Gastrocnemius medialis (tissue), 4 donors: ENCODE measurements around the gene CELF4. TPM values are rescaled to one million over a fixed set of nuclear protein-coding genes. Genes with fewer than 3 reads are reported as not detected.

Experiments used
- ATAC-seq, 2 donors: fragments of 150-250 bp; one replicate each; pipeline ENCODE4 v1.9.1; 2016
- DNase-seq, 2 donors: peaks; one replicate each; pipeline ENCODE4 v3.0.0-alpha.2; 2019
- H3K27ac ChIP-seq, 4 donors: fragments of 200-600 bp; sonication (generic); 1 replicate in 1 of 4; 2 replicates in 3 of 4; pipeline ENCODE4 v1.5.1; 2016 to 2018; ENCODE audit warnings: mild to moderate bottlenecking in 2 of 4, moderate library complexity in 1 of 4
- H3K27me3 ChIP-seq, 3 donors: fragments of 200-600 bp; sonication (generic) in 2 of 3; 1 replicate in 1 of 3; 2 replicates in 2 of 3; pipeline versions ENCODE4 v1.5.1 to v1.6.0; 2016 to 2019; ENCODE audit warnings: mild to moderate bottlenecking in 1 of 3, moderate library complexity in 1 of 3
- H3K36me3 ChIP-seq, 2 donors: fragments of 200-600 bp; sonication (generic) in 1 of 2; one replicate each; pipeline ENCODE4 v1.5.1; 2017 to 2018
- H3K4me1 ChIP-seq, 2 donors: fragments of 200-600 bp; sonication (generic) in 1 of 2; one replicate each; pipeline ENCODE4 v1.5.1; 2016 to 2017; ENCODE audit warnings: mild to moderate bottlenecking in 2 of 2
- H3K4me3 ChIP-seq, 4 donors: fragments of 200-600 bp; sonication (generic) in 3 of 4; 1 replicate in 1 of 4; 2 replicates in 3 of 4; pipeline ENCODE4 v1.5.1; 2016 to 2019; ENCODE audit warnings: mild to moderate bottlenecking in 2 of 4
- H3K9me3 ChIP-seq, 3 donors: fragments of 200-600 bp; sonication (generic) in 2 of 3; 1 replicate in 1 of 3; 2 replicates in 2 of 3; pipeline ENCODE4 v1.5.1; 2016 to 2019
- CTCF ChIP-seq, 5 experiments: fragments of 450-650 bp in 3 of 5; fragments of 200-600 bp in 2 of 5; sonication (generic) in 2 of 5; IDR thresholded peaks in 4 of 5; conservative IDR thresholded peaks in 1 of 5; 1 replicate in 4 of 5; 2 replicates in 1 of 5; pipeline ENCODE4 v1.5.1; 2016 to 2019; ENCODE audit warnings: antibody characterized with exemption in 5 of 5, mild to moderate bottlenecking in 3 of 5, moderate library complexity in 3 of 5
- POLR2A ChIP-seq, 2 donors: fragments of 450-650 bp; IDR thresholded peaks; one replicate each; pipeline ENCODE4 v1.6.1; 2017; ENCODE audit warnings: antibody characterized with exemption in 2 of 2, mild to moderate bottlenecking in 2 of 2, moderate library complexity in 2 of 2
- in situ Hi-C, 4 donors: fragments of 200-750 bp; cut with MboI; loops; one replicate each; pipeline versions ENCODE4 v1.15.0 to v1.8.0; 2017; ENCODE audit warnings: low sequenced_read_pairs in 4 of 4
- intact Hi-C: fragments of 100-400 bp; cut with DNase I; formaldehyde crosslinking; loops from one replicate; pipeline ENCODE4 v1.15.1; 2023; ENCODE audit warnings: low total_unique reads
- total RNA-seq, 4 donors: library from RNA; depleted of rRNA; stranded (reverse); fragments of >200 nt; gene quantifications; one replicate each; pipeline versions ENCODE4 v1.1.0 to v1.2.3, GENCODE V29; 2016

The CELF4 gene
- total RNA-seq, 4 donors from 2014 or later: not detected

- DNase-seq (no peak), ATAC-seq (no peak)
- no peaks in the 10 kb centered on the region for H3K9me3 ChIP-seq
- no peaks in the 10 kb centered on the region for H3K36me3 ChIP-seq
- no peak overlapping the region for H3K4me3 ChIP-seq
- intact Hi-C loops: no loop called here
- in situ Hi-C loops: no loop called here
- no peak for TF ChIP-seq CTCF (IDR thresholded peaks at IDR 0.05 in 4 of 5, conservative IDR thresholded peaks at IDR 0.05 in 1 of 5)
- no peak for TF ChIP-seq POLR2A (IDR thresholded peaks at IDR 0.05)
- H3K27me3 ChIP-seq: peaks cover 0 to 4% (median 2%) of the 10 kb centered on the region in 3 donors
- no peak overlapping the region for H3K27ac ChIP-seq
- H3K4me1 ChIP-seq: no peaks in the 10 kb centered on the region
Observed at GRCh38 chr18:37244618-37245017, 321.0 kb downstream of the CELF4 start.

- Histone ChIP-seq H3K4me1 (no peaks in the 10 kb centered on the region), H3K4me3 (no peak overlapping the region), H3K27ac (no peak overlapping the region), H3K36me3 (no peaks in the 10 kb centered on the region), H3K27me3 (peaks cover 0 to 4% (median 2%) of the 10 kb centered on the region in 3 donors), H3K9me3 (no peaks in the 10 kb centered on the region)
- TF ChIP-seq POLR2A (IDR thresholded peaks at IDR 0.05) (no peak), CTCF (IDR thresholded peaks at IDR 0.05 in 4 of 5, conservative IDR thresholded peaks at IDR 0.05 in 1 of 5) (no peak)
- in situ Hi-C loops (no loop called here), intact Hi-C loops (no loop called here)
- DNase-seq (no peak), ATAC-seq (no peak)
Observed at GRCh38 chr18:37243741-37244140, 321.9 kb downstream of the CELF4 start.

GRCh38 chr18:37242826-37243560, 322.6 kb downstream of the CELF4 start:
- no peaks in the 10 kb centered on the region for H3K9me3 ChIP-seq
- ATAC-seq (no peak), DNase-seq (no peak)
- no peaks in the 10 kb centered on the region for H3K4me1 ChIP-seq
- in situ Hi-C loops: no loop called here
- intact Hi-C loops: no loop called here
- H3K4me3 ChIP-seq: no peak overlapping the region
- H3K36me3 ChIP-seq: no peaks in the 10 kb centered on the region
- no peak for TF ChIP-seq POLR2A (IDR thresholded peaks at IDR 0.05)
- no peak for TF ChIP-seq CTCF (IDR thresholded peaks at IDR 0.05 in 4 of 5, conservative IDR thresholded peaks at IDR 0.05 in 1 of 5)
- peaks cover 0 to 4% (median 2%) of the 10 kb centered on the region in 3 donors for H3K27me3 ChIP-seq
- no peak overlapping the region for H3K27ac ChIP-seq

GRCh38 chr18:37242091-37242490, 323.5 kb downstream of the CELF4 start:
- Histone ChIP-seq H3K27ac (no peak overlapping the region), H3K36me3 (no peaks in the 10 kb centered on the region), H3K27me3 (peaks cover 0 to 4% (median 2%) of the 10 kb centered on the region in 3 donors), H3K4me1 (no peaks in the 10 kb centered on the region), H3K9me3 (no peaks in the 10 kb centered on the region), H3K4me3 (no peak overlapping the region)
- DNase-seq (no peak), ATAC-seq (no peak)
- in situ Hi-C loops: no loop called here
- intact Hi-C loops: no loop called here
- TF ChIP-seq CTCF (IDR thresholded peaks at IDR 0.05 in 4 of 5, conservative IDR thresholded peaks at IDR 0.05 in 1 of 5): no peak
- TF ChIP-seq POLR2A (IDR thresholded peaks at IDR 0.05): no peak
